Spinal cord (tissue), 10 donors: ENCODE measurements around the gene NOTCH3. TPM values are rescaled to one million over a fixed set of nuclear protein-coding genes. Genes with fewer than 3 reads are reported as not detected.
A peak's percentile ranks its signal among the peaks of the same experiment; 100 is the strongest.

ENCODE experiments used
- DNase-seq, 6 donors: peaks; one replicate each; pipeline versions ENCODE4 v3.0.0 to v3.0.0-alpha.2; 2013 to 2015; ENCODE audit warnings: low spot score in 6 of 6, low read depth in 4 of 6
- H3K27ac ChIP-seq: one replicate; pipeline ENCODE4 v1.5.1; 2013; ENCODE audit warnings: low read depth, low read length, control low read depth
- H3K27me3 ChIP-seq: one replicate; pipeline ENCODE4 v1.6.1; 2013; ENCODE audit warnings: low read length; ENCODE audit not compliant: control insufficient read depth, insufficient read depth
- H3K36me3 ChIP-seq: one replicate; pipeline ENCODE4 v1.6.1; 2013; ENCODE audit warnings: low read length; ENCODE audit not compliant: control insufficient read depth, insufficient read depth
- H3K4me1 ChIP-seq: one replicate; pipeline ENCODE4 v1.6.1; 2013; ENCODE audit warnings: low read length; ENCODE audit not compliant: control insufficient read depth, insufficient read depth
- H3K4me3 ChIP-seq: one replicate; pipeline ENCODE4 v1.5.1; 2013; ENCODE audit warnings: low read depth, low read length, control low read depth
- H3K9me3 ChIP-seq: one replicate; pipeline ENCODE4 v1.6.1; 2013; ENCODE audit warnings: low read length; ENCODE audit not compliant: control insufficient read depth, insufficient read depth
- WGBS: methylation state at CpG from one replicate; pipeline ENCODE4 v1.1.5; 2013; ENCODE audit warnings: missing lambda C conversion rate; ENCODE audit not compliant: insufficient coverage; 5-methylcytosine and 5-hydroxymethylcytosine counted together
- polyA plus RNA-seq, 2 donors: library from polyadenylated mRNA; unstranded; fragments of 120-200 nt; gene quantifications; one replicate each; pipeline ENCODE4 v1.2.1, GENCODE V29; 2013; ENCODE audit not compliant: insufficient read length in 2 of 2
- total RNA-seq, 2 donors: library from RNA; depleted of rRNA in 1 of 2; stranded (reverse); fragments of 120-200 nt in 1 of 2; fragments of >200 nt in 1 of 2; gene quantifications; one replicate each; pipeline versions ENCODE4 v1.2.3 to v1.2.4, GENCODE V29; 2013 to 2014
- donor health status: healthy.

The NOTCH3 gene
- total and polyA plus RNA-seq, 4 donors = 34.9 to 76.3 (median 56.4) TPM

- Histone ChIP-seq H3K36me3 (peaks cover 8% of the 10 kb centered on the region), H3K9me3 (no peaks in the 10 kb centered on the region), H3K27me3 (no peaks in the 10 kb centered on the region), H3K4me3 (no peak overlapping the region), H3K27ac (no peak overlapping the region), H3K4me1 (peaks cover 22% of the 10 kb centered on the region)
- DNase-seq = no peak
- 67% methylated on average over 2 of the region's 6 CpGs for WGBS
Measured at GRCh38 chr19:15128162-15128770, 72.5 kb downstream of the NOTCH3 start.

GRCh38 chr19:15126131-15126910 is 74.5 kb downstream of the NOTCH3 start:
- H3K27ac ChIP-seq = peak overlapping the region; percentile 29
- DNase-seq = peak in 1 of 6 donors; percentile 64
- H3K4me1 ChIP-seq = peaks cover 27% of the 10 kb centered on the region
- no peaks in the 10 kb centered on the region for H3K27me3 ChIP-seq
- no peaks in the 10 kb centered on the region for H3K9me3 ChIP-seq
- WGBS = no CpG with 5 or more reads among the region's 2 CpGs
- peaks cover 27% of the 10 kb centered on the region for H3K36me3 ChIP-seq
- peak overlapping the region; percentile 90 for H3K4me3 ChIP-seq

- Histone ChIP-seq H3K36me3 (peaks cover 36% of the 10 kb centered on the region), H3K4me1 (peaks cover 27% of the 10 kb centered on the region), H3K27me3 (no peaks in the 10 kb centered on the region), H3K4me3 (peak overlapping the region; percentile 90), H3K9me3 (no peaks in the 10 kb centered on the region), H3K27ac (peak overlapping the region; percentile 89)
- DNase-seq = peak; percentile 91 to 100 (median 98)
- WGBS = 0% methylated on average over 55 of the region's 61 CpGs
Measured at GRCh38 chr19:15125232-15126067, 75.3 kb downstream of the NOTCH3 start.

- Histone ChIP-seq H3K4me3 (peak overlapping the region; percentile 90), H3K9me3 (no peaks in the 10 kb centered on the region), H3K4me1 (peaks cover 27% of the 10 kb centered on the region), H3K36me3 (peaks cover 43% of the 10 kb centered on the region), H3K27me3 (no peaks in the 10 kb centered on the region), H3K27ac (peak overlapping the region; percentile 89)
- WGBS = 2% methylated on average over 32 of the region's 33 CpGs
- DNase-seq = no peak
Measured at GRCh38 chr19:15124572-15125231, 76.1 kb downstream of the NOTCH3 start.

GRCh38 chr19:15123900-15124299 is 76.9 kb downstream of the NOTCH3 start:
- peaks cover 27% of the 10 kb centered on the region for H3K4me1 ChIP-seq
- H3K36me3 ChIP-seq = peaks cover 51% of the 10 kb centered on the region
- no peak overlapping the region for H3K27ac ChIP-seq
- DNase-seq = peak in 2 of 6 donors; percentile 66 to 85
- H3K4me3 ChIP-seq = no peak overlapping the region
- WGBS = 19% methylated on average over 4 of the region's 5 CpGs
- H3K9me3 ChIP-seq = no peaks in the 10 kb centered on the region
- H3K27me3 ChIP-seq = no peaks in the 10 kb centered on the region

GRCh38 chr19:15123031-15123890 is 77.5 kb downstream of the NOTCH3 start:
- Histone ChIP-seq H3K27ac (no peak overlapping the region), H3K36me3 (peaks cover 58% of the 10 kb centered on the region), H3K27me3 (no peaks in the 10 kb centered on the region), H3K4me3 (no peak overlapping the region), H3K9me3 (no peaks in the 10 kb centered on the region), H3K4me1 (peaks cover 27% of the 10 kb centered on the region)
- 97% methylated on average over 21 of the region's 22 CpGs for WGBS
- no peak for DNase-seq

GRCh38 chr19:15122331-15123030 is 78.3 kb downstream of the NOTCH3 start:
- Histone ChIP-seq H3K4me3 (no peak overlapping the region), H3K9me3 (no peaks in the 10 kb centered on the region), H3K36me3 (peaks cover 66% of the 10 kb centered on the region), H3K27ac (no peak overlapping the region), H3K27me3 (no peaks in the 10 kb centered on the region), H3K4me1 (peaks cover 27% of the 10 kb centered on the region)
- WGBS = 95% methylated on average over 18 of the region's 21 CpGs
- no peak for DNase-seq

GRCh38 chr19:15120135-15121026 is 80.4 kb downstream of the NOTCH3 start:
- H3K9me3 ChIP-seq = no peaks in the 10 kb centered on the region
- H3K4me3 ChIP-seq = no peak overlapping the region
- H3K27ac ChIP-seq = no peak overlapping the region
- H3K36me3 ChIP-seq = peaks cover 87% of the 10 kb centered on the region
- H3K27me3 ChIP-seq = no peaks in the 10 kb centered on the region
- WGBS = 97% methylated on average over 13 of the region's 14 CpGs
- no peak for DNase-seq
- H3K4me1 ChIP-seq = peaks cover 32% of the 10 kb centered on the region
